HEK293T (cell line): Measurements from ENCODE around the gene IRF8.

ENCODE experiments used
- ARNT ChIP-seq: fragments of 450-650 bp; IDR thresholded peaks from 2 replicates; pipeline ENCODE4 v1.6.1; 2017; ENCODE audit warnings: mild to moderate bottlenecking
- ELF4 ChIP-seq: fragments of 450-650 bp; IDR thresholded peaks from 2 replicates; pipeline ENCODE4 v1.6.1; 2017; ENCODE audit warnings: antibody characterized with exemption
- HDGF ChIP-seq: fragments of 450-650 bp; IDR thresholded peaks from 2 replicates; pipeline ENCODE4 v1.6.1; 2017; ENCODE audit warnings: antibody characterized with exemption, borderline replicate concordance
- SP1 ChIP-seq: fragments of 450-650 bp; IDR thresholded peaks from 2 replicates; pipeline ENCODE4 v1.6.1; 2017
- TARDBP ChIP-seq: fragments of 450-650 bp; IDR thresholded peaks from 2 replicates; pipeline ENCODE4 v1.6.1; 2016

DNA sequence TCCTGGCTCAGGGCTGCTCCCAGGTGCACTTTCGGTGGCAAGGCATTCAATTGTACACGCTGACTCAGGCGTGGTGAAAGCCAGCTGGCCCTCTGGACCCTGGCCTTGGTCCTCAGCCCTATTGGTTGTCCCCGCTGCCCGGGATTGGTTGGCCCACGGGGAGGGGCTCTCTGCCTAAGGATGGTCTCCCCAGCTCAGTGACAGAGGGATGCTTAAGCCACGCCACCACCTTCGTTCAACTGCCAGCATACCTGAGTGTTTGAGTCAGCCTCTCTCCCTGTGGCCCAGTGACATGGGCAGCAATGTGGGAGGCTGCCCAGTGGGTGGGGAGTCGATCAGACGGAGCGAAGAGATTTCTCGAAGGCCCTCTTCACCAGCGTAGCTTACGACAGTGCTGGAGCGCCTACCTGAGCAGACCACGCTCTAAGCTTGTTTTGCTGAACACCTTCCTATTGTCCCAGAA is 30.3 kb downstream of the IRF8 start:
- no peak for TF ChIP-seq HDGF
- TF ChIP-seq SP1: no peak
- no peak for TF ChIP-seq ARNT
- TF ChIP-seq ELF4: no peak
- no peak for TF ChIP-seq TARDBP
